ENCODE results near the gene SRBD1. TPM values are rescaled to one million over a fixed set of nuclear protein-coding genes. Genes with fewer than 3 reads are reported as not detected.

SRBD1 gene
- total RNA-seq, 1 experiment from 2014 or later = 20.6 TPM

DNA sequence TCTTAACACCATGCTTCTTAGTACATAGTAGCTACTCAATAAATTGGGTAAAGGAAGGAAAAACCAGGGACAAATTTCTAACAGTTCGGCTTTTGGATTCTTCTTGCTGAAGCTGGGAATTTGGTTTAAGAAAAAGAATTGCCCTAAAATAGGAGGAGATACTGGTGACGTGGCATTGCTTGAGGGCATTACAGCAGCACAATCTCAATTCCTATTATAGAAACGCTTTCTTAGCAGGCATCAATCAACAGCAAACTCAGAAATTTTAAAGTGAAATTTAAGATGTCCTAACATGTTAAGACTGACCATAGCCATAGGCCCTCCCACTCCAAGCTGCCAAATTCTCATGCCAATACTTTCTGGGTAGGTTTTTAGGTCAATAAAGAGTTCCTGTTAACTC is 169.5 kb downstream of the SRBD1 start:
- Histone ChIP-seq H3K79me2 (ENCODE audit: insufficient read depth, low read length) (no peaks in the 10 kb centered on the region), H3K27me3 (ENCODE audit: insufficient read depth, low read length) (no peaks in the 10 kb centered on the region), H2AFZ (ENCODE audit: low read depth, low read length, poor library complexity, severe bottlenecking) (no peak overlapping the region), H4K20me1 (ENCODE audit: insufficient read depth) (0 out of 2 replicates have a peak, but pooled peaks cover 8% of the 10 kb centered on the region), H3K4me1 (ENCODE audit: control insufficient read depth in 1 of 2, insufficient read depth in 2 of 2, low read length in 2 of 2) (no peaks in the 10 kb centered on the region), H3K9me3 (ENCODE audit: control insufficient read depth in 1 of 2, insufficient read depth in 1 of 2, low read depth in 1 of 2, low read length in 2 of 2) (no peaks in the 10 kb centered on the region), H3K4me3 (replicated peaks in 1 of 2; ENCODE audit: low read depth in 1 of 2, low read length in 2 of 2) (no peak overlapping the region), H3K9me2 (ENCODE audit: insufficient read depth) (no peaks in the 10 kb centered on the region), H3K9ac (ENCODE audit: low read length) (no peak overlapping the region), H3K27ac (ENCODE audit: low read depth, low read length) (no peak overlapping the region), H3K36me3 (ENCODE audit: control insufficient read depth in 1 of 2, insufficient read depth in 2 of 2, low read length in 2 of 2) (no peaks in the 10 kb centered on the region), H3K4me2 (ENCODE audit: low read length) (no peak overlapping the region)
- intact Hi-C loops (cut with micrococcal nuclease) = no loop called here
- CTCF ChIA-PET = no interaction called here
- ATAC-seq (no peak), DNase-seq (ENCODE audit: low read depth, low spot score) (no peak)
- POLR2A ChIA-PET = no interaction called here
- BruUV-seq (replicated peaks) = no TSS peak
- RAD21 ChIA-PET (ENCODE audit: low non-redundant PET in 1 of 2, low total read pairs in 2 of 2, uncharacterized antibody in 2 of 2, unreplicated experiment in 2 of 2) = no interaction called here
- TF ChIP-seq, protein P1, sequence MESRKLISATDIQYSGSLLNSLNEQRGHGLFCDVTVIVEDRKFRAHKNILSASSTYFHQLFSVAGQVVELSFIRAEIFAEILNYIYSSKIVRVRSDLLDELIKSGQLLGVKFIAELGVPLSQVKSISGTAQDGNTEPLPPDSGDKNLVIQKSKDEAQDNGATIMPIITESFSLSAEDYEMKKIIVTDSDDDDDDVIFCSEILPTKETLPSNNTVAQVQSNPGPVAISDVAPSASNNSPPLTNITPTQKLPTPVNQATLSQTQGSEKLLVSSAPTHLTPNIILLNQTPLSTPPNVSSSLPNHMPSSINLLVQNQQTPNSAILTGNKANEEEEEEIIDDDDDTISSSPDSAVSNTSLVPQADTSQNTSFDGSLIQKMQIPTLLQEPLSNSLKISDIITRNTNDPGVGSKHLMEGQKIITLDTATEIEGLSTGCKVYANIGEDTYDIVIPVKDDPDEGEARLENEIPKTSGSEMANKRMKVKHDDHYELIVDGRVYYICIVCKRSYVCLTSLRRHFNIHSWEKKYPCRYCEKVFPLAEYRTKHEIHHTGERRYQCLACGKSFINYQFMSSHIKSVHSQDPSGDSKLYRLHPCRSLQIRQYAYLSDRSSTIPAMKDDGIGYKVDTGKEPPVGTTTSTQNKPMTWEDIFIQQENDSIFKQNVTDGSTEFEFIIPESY (IDR thresholded peaks at IDR 0.05; ENCODE audit: extremely low read depth, insufficient replicate concordance, low read length) = no peak
- no peak for TF ChIP-seq SP1 (IDR thresholded peaks at IDR 0.05; ENCODE audit: low read depth)
- TF ChIP-seq SIN3A (IDR thresholded peaks at IDR 0.05; ENCODE audit: low read depth) = no peak
- TF ChIP-seq POLR2AphosphoS5 (IDR thresholded peaks at IDR 0.05; ENCODE audit: low read depth, low read length) = no peak
- TF ChIP-seq, protein P2, sequence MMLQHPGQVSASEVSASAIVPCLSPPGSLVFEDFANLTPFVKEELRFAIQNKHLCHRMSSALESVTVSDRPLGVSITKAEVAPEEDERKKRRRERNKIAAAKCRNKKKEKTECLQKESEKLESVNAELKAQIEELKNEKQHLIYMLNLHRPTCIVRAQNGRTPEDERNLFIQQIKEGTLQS (IDR thresholded peaks at IDR 0.05) = no peak
- no peak for TF ChIP-seq ZFX (IDR thresholded peaks at IDR 0.05)
- TF ChIP-seq JUND (IDR thresholded peaks at IDR 0.05) = no peak

All from HCT116 (cell line).